ENCODE data around the gene STARD9. TPM values are rescaled to one million over a fixed set of nuclear protein-coding genes. Genes with fewer than 3 reads are reported as not detected.
"Not testable (repeated sequence)": the region's sequence is repeated elsewhere in the genome, so short reads cannot be mapped to it uniquely, and the experiment has no call there.

STARD9 gene
- total and polyA plus RNA-seq, 3 experiments from 2014 or later = 1.3 to 7.6 (median 6.5) TPM

GRCh38 chr15:42549032-42549491 is 26.3 kb upstream of the STARD9 start:
- no peak for DNase-seq
- H3K4me1 Mint-ChIP-seq = peaks cover 54 to 75% (median 75%) of the 10 kb centered on the region in 3 donors
- peaks cover 3% of the 10 kb centered on the region for H3K36me3 ChIP-seq (ENCODE audit: insufficient read depth, low read length)

GRCh38 chr15:42549741-42550392 is 25.5 kb upstream of the STARD9 start:
- H3K27ac ChIP-seq (ENCODE audit: low read depth, low read length) = no peak overlapping the region
- no peak for DNase-seq
- Mint-ChIP-seq H3K9me3 (no peaks in the 10 kb centered on the region), H3K27me3 (no peaks in the 10 kb centered on the region), H3K27ac (peak overlapping the region; percentile 70 to 95 (median 86)), H3K4me1 (peaks cover 54 to 76% (median 75%) of the 10 kb centered on the region in 3 donors), H3K36me3 (peaks cover 0 to 36% (median 4%) of the 10 kb centered on the region in 3 donors), H3K4me3 (peak overlapping the region; percentile 76 to 98 (median 82))
- H3K9me3 ChIP-seq (ENCODE audit: low read length) = no peaks in the 10 kb centered on the region
- no peaks in the 10 kb centered on the region for H3K36me3 ChIP-seq (ENCODE audit: insufficient read depth, low read length)
- ChIA-PET POLR2A (interaction anchor here (0.7 to 3.0 kb wide), 3 partner anchors 26 to 62 kb away, joined by 3 to 18 read pairs (median 4); partner anchors contain the start of genes SNAP23 and STARD9), CTCF (no interaction called here)
- H3K27me3 ChIP-seq (ENCODE audit: insufficient read depth, low read length, poor library complexity, severe bottlenecking) = no peaks in the 10 kb centered on the region
- H3K4me1 ChIP-seq (ENCODE audit: insufficient read depth, low read length) = peaks cover 33% of the 10 kb centered on the region
- no peak overlapping the region for H3K4me3 ChIP-seq (ENCODE audit: low read length)

More at GRCh38 chr15:42549032-42549491, 26.3 kb upstream of the STARD9 start:
- H3K27me3 Mint-ChIP-seq = no peaks in the 10 kb centered on the region
- Histone ChIP-seq H3K4me3 (ENCODE audit: low read length) (peak overlapping the region; percentile 100), H3K4me1 (ENCODE audit: insufficient read depth, low read length) (peaks cover 33% of the 10 kb centered on the region), H3K9me3 (ENCODE audit: low read length) (no peaks in the 10 kb centered on the region), H3K27ac (ENCODE audit: low read depth, low read length) (peak overlapping the region; percentile 99), H3K27me3 (ENCODE audit: insufficient read depth, low read length, poor library complexity, severe bottlenecking) (no peaks in the 10 kb centered on the region)
- H3K27ac Mint-ChIP-seq = peak overlapping the region; percentile 84 to 99 (median 95)
- ChIA-PET POLR2A (interaction anchor here (0.6 to 3.0 kb wide), 6 partner anchors 10 to 63 kb away, joined by 3 to 18 read pairs (median 4); partner anchors contain the start of genes SNAP23, STARD9 and ZNF106), CTCF (interaction anchor here (1.1 to 1.3 kb wide), 2 partner anchors 32 to 34 kb away, joined by 4 read pairs; no protein-coding TSS in a partner anchor)
- peak overlapping the region; percentile 92 to 99 (median 96) for H3K4me3 Mint-ChIP-seq
- H3K36me3 Mint-ChIP-seq = peaks cover 0 to 43% (median 4%) of the 10 kb centered on the region in 3 donors
- H3K9me3 Mint-ChIP-seq = no peaks in the 10 kb centered on the region

GRCh38 chr15:42553554-42553953 is 21.9 kb upstream of the STARD9 start:
- CTCF ChIA-PET = interaction anchor here (1.4 kb wide), 1 partner anchor 28 kb away, joined by 3 read pairs; no protein-coding TSS in a partner anchor
- Mint-ChIP-seq H3K27me3 (no peaks in the 10 kb centered on the region), H3K36me3 (peaks cover 0 to 19% (median 4%) of the 10 kb centered on the region in 3 donors), H3K9me3 (no peaks in the 10 kb centered on the region), H3K27ac (peak overlapping the region in 5 of 8 donors; percentile 3 to 78 (median 45)), H3K4me3 (peak overlapping the region in 1 of 7 donors; percentile 75), H3K4me1 (peaks cover 28 to 47% (median 46%) of the 10 kb centered on the region in 3 donors)
- Histone ChIP-seq H3K4me1 (ENCODE audit: insufficient read depth, low read length) (peaks cover 10% of the 10 kb centered on the region), H3K9me3 (ENCODE audit: low read length) (no peaks in the 10 kb centered on the region), H3K4me3 (ENCODE audit: low read length) (no peak overlapping the region), H3K27me3 (ENCODE audit: insufficient read depth, low read length, poor library complexity, severe bottlenecking) (no peaks in the 10 kb centered on the region), H3K36me3 (ENCODE audit: insufficient read depth, low read length) (no peaks in the 10 kb centered on the region), H3K27ac (ENCODE audit: low read depth, low read length) (no peak overlapping the region)
- POLR2A ChIA-PET = no interaction called here
- no peak for DNase-seq

- H3K36me3 Mint-ChIP-seq = peaks cover 0 to 40% (median 12%) of the 10 kb centered on the region in 3 donors
- H3K9me3 ChIP-seq (ENCODE audit: low read length); CTCF ChIA-PET; H3K36me3 ChIP-seq (ENCODE audit: insufficient read depth, low read length); H3K27me3 Mint-ChIP-seq; H3K4me3 ChIP-seq (ENCODE audit: low read length); H3K4me1 ChIP-seq (ENCODE audit: insufficient read depth, low read length); H3K4me3 Mint-ChIP-seq; H3K27me3 ChIP-seq (ENCODE audit: insufficient read depth, low read length, poor library complexity, severe bottlenecking); DNase-seq; H3K9me3 Mint-ChIP-seq; H3K27ac ChIP-seq (ENCODE audit: low read depth, low read length): not testable (repeated sequence)
- H3K27ac Mint-ChIP-seq = peak overlapping the region in 2 of 8 donors; percentile 50 to 61
- peaks cover 15 to 24% (median 24%) of the 10 kb centered on the region in 3 donors for H3K4me1 Mint-ChIP-seq
- POLR2A ChIA-PET = interaction anchor here (1.1 kb wide), 1 partner anchor 9 kb away, joined by 3 read pairs; no protein-coding TSS in a partner anchor
Measured at GRCh38 chr15:42556550-42557207, 18.7 kb upstream of the STARD9 start.

GRCh38 chr15:42558739-42559138 is 16.7 kb upstream of the STARD9 start:
- no peak overlapping the region for H3K4me3 ChIP-seq (ENCODE audit: low read length)
- H3K4me1 Mint-ChIP-seq = peaks cover 6 to 11% (median 10%) of the 10 kb centered on the region in 3 donors
- H3K27ac Mint-ChIP-seq = no peak overlapping the region
- H3K36me3 Mint-ChIP-seq = peaks cover 0 to 48% (median 12%) of the 10 kb centered on the region in 3 donors
- H3K27me3 Mint-ChIP-seq = no peaks in the 10 kb centered on the region
- no peak overlapping the region for H3K4me3 Mint-ChIP-seq
- H3K9me3 Mint-ChIP-seq = no peaks in the 10 kb centered on the region
- H3K27me3 ChIP-seq (ENCODE audit: insufficient read depth, low read length, poor library complexity, severe bottlenecking) = no peaks in the 10 kb centered on the region
- no peak overlapping the region for H3K27ac ChIP-seq (ENCODE audit: low read depth, low read length)
- ChIA-PET POLR2A (interaction anchor here (0.6 to 0.7 kb wide), 2 partner anchors 10 to 14 kb away, joined by 3 to 4 read pairs; no protein-coding TSS in a partner anchor), CTCF (interaction anchor here (0.7 kb wide), 1 partner anchor 483 kb away, joined by 3 read pairs; no protein-coding TSS in a partner anchor)
- H3K36me3 ChIP-seq (ENCODE audit: insufficient read depth, low read length) = peaks cover 13% of the 10 kb centered on the region
- H3K4me1 ChIP-seq (ENCODE audit: insufficient read depth, low read length) = no peaks in the 10 kb centered on the region
- no peaks in the 10 kb centered on the region for H3K9me3 ChIP-seq (ENCODE audit: low read length)
- no peak for DNase-seq

- no peaks in the 10 kb centered on the region for H3K27me3 ChIP-seq (ENCODE audit: insufficient read depth, low read length, poor library complexity, severe bottlenecking)
- Mint-ChIP-seq H3K36me3 (peaks cover 0 to 3% (median 0%) of the 10 kb centered on the region in 3 donors), H3K9me3 (no peaks in the 10 kb centered on the region), H3K27ac (peak overlapping the region in 7 of 8 donors; percentile 30 to 89 (median 82)), H3K4me1 (peaks cover 29 to 37% (median 29%) of the 10 kb centered on the region in 3 donors), H3K4me3 (peak overlapping the region; percentile 83 to 97 (median 95)), H3K27me3 (peaks cover 0 to 2% of the 10 kb centered on the region in 2 donors)
- peaks cover 14% of the 10 kb centered on the region for H3K4me1 ChIP-seq (ENCODE audit: insufficient read depth, low read length)
- no peaks in the 10 kb centered on the region for H3K9me3 ChIP-seq (ENCODE audit: low read length)
- ChIA-PET POLR2A (interaction anchor here (1.2 to 2.1 kb wide), 3 partner anchors 28 to 85 kb away, joined by 5 to 18 read pairs (median 7); partner anchors contain the start of genes HAUS2, LRRC57 and ZNF106), CTCF (interaction anchor here (0.9 to 1.5 kb wide), 3 partner anchors 16 to 147 kb away, joined by 3 read pairs; no protein-coding TSS in a partner anchor)
- no peaks in the 10 kb centered on the region for H3K36me3 ChIP-seq (ENCODE audit: insufficient read depth, low read length)
- DNase-seq = peak in 1 of 5 donors; percentile 6
- H3K4me3 ChIP-seq (ENCODE audit: low read length) = peak overlapping the region; percentile 83
- H3K27ac ChIP-seq (ENCODE audit: low read depth, low read length) = no peak overlapping the region
Measured at GRCh38 chr15:42576040-42576594, 711 bp downstream of the STARD9 start.

GRCh38 chr15:42576776-42577175 is 1.4 kb downstream of the STARD9 start:
- Histone ChIP-seq H3K4me3 (ENCODE audit: low read length) (no peak overlapping the region), H3K36me3 (ENCODE audit: insufficient read depth, low read length) (no peaks in the 10 kb centered on the region), H3K27ac (ENCODE audit: low read depth, low read length) (no peak overlapping the region), H3K27me3 (ENCODE audit: insufficient read depth, low read length, poor library complexity, severe bottlenecking) (no peaks in the 10 kb centered on the region), H3K4me1 (ENCODE audit: insufficient read depth, low read length) (peaks cover 17% of the 10 kb centered on the region), H3K9me3 (ENCODE audit: low read length) (no peaks in the 10 kb centered on the region)
- peak overlapping the region in 7 of 8 donors; percentile 27 to 83 (median 69) for H3K27ac Mint-ChIP-seq
- H3K36me3 Mint-ChIP-seq = peaks cover 0 to 3% (median 0%) of the 10 kb centered on the region in 3 donors
- peaks cover 0 to 2% of the 10 kb centered on the region in 2 donors for H3K27me3 Mint-ChIP-seq
- POLR2A ChIA-PET = no interaction called here
- no peaks in the 10 kb centered on the region for H3K9me3 Mint-ChIP-seq
- peaks cover 36 to 44% (median 36%) of the 10 kb centered on the region in 3 donors for H3K4me1 Mint-ChIP-seq
- H3K4me3 Mint-ChIP-seq = peak overlapping the region; percentile 27 to 96 (median 91)
- CTCF ChIA-PET = no interaction called here
- no peak for DNase-seq
